ENCODE measurements around the gene ARHGEF5.
"Not testable (repeated sequence)": the region's sequence is repeated elsewhere in the genome, so short reads cannot be mapped to it uniquely, and the experiment has no call there.

DNA sequence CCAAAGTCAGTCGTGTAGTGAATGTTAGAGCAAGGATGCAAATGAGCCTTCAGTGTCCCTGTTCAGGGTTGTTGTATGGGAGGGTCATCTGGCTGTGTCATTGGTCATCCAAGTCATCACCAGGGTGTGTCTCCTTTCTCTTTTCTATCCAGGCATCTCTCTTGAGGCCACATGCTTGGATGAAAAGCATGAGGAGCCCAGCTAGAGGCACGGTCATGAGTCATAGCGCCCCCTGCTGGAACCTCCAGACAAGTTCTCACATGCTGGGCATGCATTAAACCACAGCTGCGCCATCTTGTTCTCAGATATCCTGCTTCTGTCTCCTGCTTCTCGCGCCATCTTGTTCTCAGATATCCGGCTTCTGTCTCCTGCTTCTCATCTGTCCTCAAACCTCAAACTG is 14.0 kb downstream of the ARHGEF5 start:
- not testable (repeated sequence) for TF ChIP-seq POLR2A (IDR thresholded peaks at IDR 0.05; ENCODE audit: borderline replicate concordance, extremely low read depth, insufficient read depth, insufficient read length)
- TF ChIP-seq, protein P1, sequence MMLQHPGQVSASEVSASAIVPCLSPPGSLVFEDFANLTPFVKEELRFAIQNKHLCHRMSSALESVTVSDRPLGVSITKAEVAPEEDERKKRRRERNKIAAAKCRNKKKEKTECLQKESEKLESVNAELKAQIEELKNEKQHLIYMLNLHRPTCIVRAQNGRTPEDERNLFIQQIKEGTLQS (IDR thresholded peaks at IDR 0.05): not testable (repeated sequence)

All from HCT116 (cell line).